ENCODE data around the gene ESYT2.

DNA sequence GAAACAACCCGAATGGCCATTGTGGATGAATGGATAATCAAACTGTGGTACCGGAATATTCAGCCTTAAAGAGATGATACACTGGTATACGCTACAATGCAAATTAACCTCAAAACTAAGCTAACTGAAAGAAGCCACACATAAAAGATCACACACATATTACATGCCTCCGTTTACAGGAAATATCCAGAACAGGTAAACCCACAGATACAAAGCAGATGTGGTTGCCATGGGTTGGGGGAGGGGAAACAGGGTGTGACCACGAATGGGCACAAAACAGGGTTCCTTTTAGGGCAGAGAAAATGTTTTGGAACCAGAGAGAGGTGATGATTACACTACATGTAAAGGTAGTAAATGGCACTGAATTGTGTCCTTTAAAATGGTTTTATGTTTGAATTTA lies 16.6 kb downstream of the ESYT2 start:
- no peak for TF ChIP-seq YY1 (tag by site-specific recombination; IDR thresholded peaks at IDR 0.05)
- TF ChIP-seq OSR2 (tag by site-specific recombination; IDR thresholded peaks at IDR 0.05), result no peak
- TF ChIP-seq PRDM10 (tag by site-specific recombination; IDR thresholded peaks at IDR 0.05), result no peak
- TF ChIP-seq ZNF777 (tag by site-specific recombination; IDR thresholded peaks at IDR 0.05; ENCODE audit: borderline replicate concordance), result no peak
- TF ChIP-seq ZBTB21 (tag by site-specific recombination; IDR thresholded peaks at IDR 0.05), result no peak
- TF ChIP-seq, protein P1, sequence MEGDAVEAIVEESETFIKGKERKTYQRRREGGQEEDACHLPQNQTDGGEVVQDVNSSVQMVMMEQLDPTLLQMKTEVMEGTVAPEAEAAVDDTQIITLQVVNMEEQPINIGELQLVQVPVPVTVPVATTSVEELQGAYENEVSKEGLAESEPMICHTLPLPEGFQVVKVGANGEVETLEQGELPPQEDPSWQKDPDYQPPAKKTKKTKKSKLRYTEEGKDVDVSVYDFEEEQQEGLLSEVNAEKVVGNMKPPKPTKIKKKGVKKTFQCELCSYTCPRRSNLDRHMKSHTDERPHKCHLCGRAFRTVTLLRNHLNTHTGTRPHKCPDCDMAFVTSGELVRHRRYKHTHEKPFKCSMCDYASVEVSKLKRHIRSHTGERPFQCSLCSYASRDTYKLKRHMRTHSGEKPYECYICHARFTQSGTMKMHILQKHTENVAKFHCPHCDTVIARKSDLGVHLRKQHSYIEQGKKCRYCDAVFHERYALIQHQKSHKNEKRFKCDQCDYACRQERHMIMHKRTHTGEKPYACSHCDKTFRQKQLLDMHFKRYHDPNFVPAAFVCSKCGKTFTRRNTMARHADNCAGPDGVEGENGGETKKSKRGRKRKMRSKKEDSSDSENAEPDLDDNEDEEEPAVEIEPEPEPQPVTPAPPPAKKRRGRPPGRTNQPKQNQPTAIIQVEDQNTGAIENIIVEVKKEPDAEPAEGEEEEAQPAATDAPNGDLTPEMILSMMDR (tag by site-specific recombination; IDR thresholded peaks at IDR 0.05), result no peak
- no peak for TF ChIP-seq ZNF48 (tag by site-specific recombination; IDR thresholded peaks at IDR 0.05)
- no peak for TF ChIP-seq ZNF792 (tag by site-specific recombination; IDR thresholded peaks at IDR 0.05)
- TF ChIP-seq MYNN (tag by site-specific recombination; IDR thresholded peaks at IDR 0.05; ENCODE audit: borderline replicate concordance), result no peak
